Fibroblast of mammary gland (primary cell): Measurements from ENCODE around the gene SPATA16.
"Not testable (repeated sequence)": the region's sequence is repeated elsewhere in the genome, so short reads cannot be mapped to it uniquely, and the experiment has no call there.

ENCODE experiments used
- DNase-seq: peaks from one replicate; pipeline ENCODE4 v3.0.0-alpha.2; 2010; ENCODE audit warnings: low read depth
- H3K4me3 ChIP-seq: 2 replicates; pipeline ENCODE4 v1.5.1; 2011; ENCODE audit warnings: low read depth, mild to moderate bottlenecking, low read length, moderate library complexity; ENCODE audit not compliant: control insufficient read depth
- CTCF ChIP-seq: conservative IDR thresholded peaks from 2 replicates; pipeline ENCODE4 v1.5.1; 2011; ENCODE audit warnings: low read depth, low read length, inconsistent platforms; ENCODE audit not compliant: control insufficient read depth, insufficient read depth

The SPATA16 gene

DNA sequence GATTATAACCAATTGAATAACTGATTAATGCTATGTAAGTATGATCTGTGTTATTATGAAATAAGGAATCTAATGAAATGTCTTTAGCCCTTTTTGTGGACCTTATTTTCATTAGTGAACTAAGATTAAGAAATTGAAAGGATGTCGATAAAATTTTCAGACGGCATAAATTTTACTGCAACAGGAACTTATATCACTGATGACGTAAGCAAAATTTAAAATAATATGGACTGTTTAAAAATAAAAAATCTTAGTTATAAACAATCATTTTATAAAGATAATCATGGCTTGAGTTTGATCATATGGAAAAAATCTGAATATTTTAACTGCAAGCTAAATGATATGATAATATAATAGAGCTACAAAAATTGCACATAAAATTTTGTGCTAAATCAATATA is 112.7 kb downstream of the SPATA16 start:
- H3K4me3 ChIP-seq = no peak overlapping the region
- TF ChIP-seq CTCF = no peak
- DNase-seq = no peak

- DNase-seq = no peak
- no peak for TF ChIP-seq CTCF
- H3K4me3 ChIP-seq = no peak overlapping the region
These were observed 113.6 kb downstream of the SPATA16 start for GRCh38 chr3:173027429-173027828.

- H3K4me3 ChIP-seq = no peak overlapping the region
- no peak for TF ChIP-seq CTCF
- no peak for DNase-seq
These were observed 115.1 kb downstream of the SPATA16 start for GRCh38 chr3:173025941-173026340.

GRCh38 chr3:173021547-173022185 is 119.4 kb downstream of the SPATA16 start:
- H3K4me3 ChIP-seq = no peak overlapping the region
- no peak for DNase-seq

GRCh38 chr3:173020128-173020527 is 120.9 kb downstream of the SPATA16 start:
- not testable (repeated sequence) for H3K4me3 ChIP-seq, DNase-seq

More at GRCh38 chr3:173021547-173022185, 119.4 kb downstream of the SPATA16 start:
- no peak for TF ChIP-seq CTCF

GRCh38 chr3:173019378-173019777 is 121.7 kb downstream of the SPATA16 start:
- no peak for DNase-seq
- H3K4me3 ChIP-seq = no peak overlapping the region
- no peak for TF ChIP-seq CTCF

- TF ChIP-seq CTCF = no peak
- no peak overlapping the region for H3K4me3 ChIP-seq
- DNase-seq = no peak
These were observed 122.3 kb downstream of the SPATA16 start for GRCh38 chr3:173018758-173019157.
